Measurements from ENCODE around the gene AJAP1.

DNA sequence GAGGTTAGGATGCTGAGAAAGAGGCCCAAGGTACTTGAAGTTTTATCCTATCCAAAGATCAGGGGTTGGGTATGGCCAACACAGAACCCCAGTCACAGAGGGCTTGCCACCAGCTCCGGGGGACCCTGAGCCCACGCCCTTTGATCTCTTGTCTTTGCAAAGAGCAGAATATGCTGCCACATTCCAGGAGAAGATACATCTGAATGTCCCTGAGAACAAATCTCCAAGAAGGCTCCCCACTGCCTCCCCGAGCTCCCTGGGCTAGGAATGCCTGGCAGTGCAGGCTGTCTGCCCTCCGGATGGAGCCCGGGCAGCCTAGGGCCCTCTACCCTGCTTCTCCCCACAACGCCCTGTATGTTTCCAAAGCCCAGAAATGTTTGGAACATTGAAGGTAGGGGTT lies 49.2 kb downstream of the AJAP1 start:
- TF ChIP-seq, protein P1, sequence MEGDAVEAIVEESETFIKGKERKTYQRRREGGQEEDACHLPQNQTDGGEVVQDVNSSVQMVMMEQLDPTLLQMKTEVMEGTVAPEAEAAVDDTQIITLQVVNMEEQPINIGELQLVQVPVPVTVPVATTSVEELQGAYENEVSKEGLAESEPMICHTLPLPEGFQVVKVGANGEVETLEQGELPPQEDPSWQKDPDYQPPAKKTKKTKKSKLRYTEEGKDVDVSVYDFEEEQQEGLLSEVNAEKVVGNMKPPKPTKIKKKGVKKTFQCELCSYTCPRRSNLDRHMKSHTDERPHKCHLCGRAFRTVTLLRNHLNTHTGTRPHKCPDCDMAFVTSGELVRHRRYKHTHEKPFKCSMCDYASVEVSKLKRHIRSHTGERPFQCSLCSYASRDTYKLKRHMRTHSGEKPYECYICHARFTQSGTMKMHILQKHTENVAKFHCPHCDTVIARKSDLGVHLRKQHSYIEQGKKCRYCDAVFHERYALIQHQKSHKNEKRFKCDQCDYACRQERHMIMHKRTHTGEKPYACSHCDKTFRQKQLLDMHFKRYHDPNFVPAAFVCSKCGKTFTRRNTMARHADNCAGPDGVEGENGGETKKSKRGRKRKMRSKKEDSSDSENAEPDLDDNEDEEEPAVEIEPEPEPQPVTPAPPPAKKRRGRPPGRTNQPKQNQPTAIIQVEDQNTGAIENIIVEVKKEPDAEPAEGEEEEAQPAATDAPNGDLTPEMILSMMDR (conservative IDR thresholded peaks at IDR 0.05; ENCODE audit: low read length), result no peak
- no peak for TF ChIP-seq EZH2phosphoT487 (IDR thresholded peaks at IDR 0.05; ENCODE audit: borderline replicate concordance, low read depth, low read length)
